Left cardiac atrium (tissue), 4 donors: ENCODE data around the gene VAMP4. TPM values are rescaled to one million over a fixed set of nuclear protein-coding genes. Genes with fewer than 3 reads are reported as not detected.
"Not testable (repeated sequence)": the region's sequence is repeated elsewhere in the genome, so short reads cannot be mapped to it uniquely, and the experiment has no call there.

Source experiments
- ATAC-seq, 2 donors: fragments of 200-7000 bp; cut with Tn5 transposase; one replicate each; pipeline ENCODE4 v1.9.1; 2020; ENCODE audit warnings: mild to moderate bottlenecking in 2 of 2, moderate library complexity in 2 of 2
- DNase-seq: peaks from one replicate; pipeline ENCODE4 v3.0.0-alpha.2; 2020
- intact Hi-C, 2 donors: fragments of 100-400 bp; cut with DNase I; formaldehyde crosslinking; loops; one replicate each; pipeline versions ENCODE4 v1.14.1 to v1.15.1; 2022 to 2023
- total RNA-seq, 2 donors: library from RNA; stranded (reverse); fragmentation: NEBNext Ultra II Directional; extraction: Animal tissue kit (Norgen Biotek cat#: 25700); gene quantifications; one replicate each; pipeline ENCODE4 v1.2.1, GENCODE V29; 2021
- donor health status: DM: no; HTN: yes; CAD: no.
- donor health status: DM: no; HTN: yes; CAD: no; lungs with severe emphysema.
- donor health status: DM: yes; HTN: yes; CAD: no.
- donor health status: Dilated cardiomyopathy.

Gene VAMP4
- total RNA-seq, 2 donors from 2014 or later, result 9.0 to 9.5 TPM

DNA sequence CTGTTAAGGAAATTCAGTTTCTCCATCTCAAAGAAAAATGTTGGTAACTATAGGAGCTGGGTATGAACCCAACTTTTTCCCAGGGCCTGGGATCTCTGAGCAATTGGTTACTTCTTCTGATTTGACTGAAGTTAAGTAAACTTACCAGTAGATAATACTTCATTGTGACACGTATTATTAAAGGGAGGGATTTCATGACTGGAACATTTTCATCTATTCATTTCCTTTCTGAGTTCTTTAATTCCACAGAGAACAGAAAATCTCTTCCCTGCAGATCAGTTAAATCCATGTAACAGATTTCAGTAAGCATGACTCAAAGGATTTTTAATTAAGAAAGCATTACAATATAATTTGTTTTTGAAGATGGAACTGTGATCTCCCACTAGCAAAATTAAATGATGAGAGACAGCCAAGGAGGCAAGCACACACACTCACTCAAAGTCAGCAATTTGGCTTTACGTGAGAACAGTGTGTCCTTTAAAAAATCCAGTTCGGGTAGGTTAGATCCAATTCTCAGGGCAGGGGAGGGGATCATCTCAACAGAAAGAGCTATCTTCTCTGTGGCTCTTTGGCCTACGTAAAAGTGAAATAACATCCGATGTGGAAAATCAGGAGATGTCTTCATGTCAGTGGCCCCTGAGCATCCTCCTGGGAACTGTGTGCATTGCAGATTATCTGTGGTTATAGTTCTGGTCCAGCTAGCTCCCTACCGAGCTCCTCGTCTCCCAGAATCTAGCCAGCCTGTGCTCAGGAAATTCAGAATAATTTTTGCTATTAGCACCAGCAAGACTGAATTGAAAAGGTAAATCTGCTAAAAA is 78.6 kb downstream of the VAMP4 start:
- no peak for ATAC-seq
- intact Hi-C loops, result no loop called here
- no peak for DNase-seq

DNA sequence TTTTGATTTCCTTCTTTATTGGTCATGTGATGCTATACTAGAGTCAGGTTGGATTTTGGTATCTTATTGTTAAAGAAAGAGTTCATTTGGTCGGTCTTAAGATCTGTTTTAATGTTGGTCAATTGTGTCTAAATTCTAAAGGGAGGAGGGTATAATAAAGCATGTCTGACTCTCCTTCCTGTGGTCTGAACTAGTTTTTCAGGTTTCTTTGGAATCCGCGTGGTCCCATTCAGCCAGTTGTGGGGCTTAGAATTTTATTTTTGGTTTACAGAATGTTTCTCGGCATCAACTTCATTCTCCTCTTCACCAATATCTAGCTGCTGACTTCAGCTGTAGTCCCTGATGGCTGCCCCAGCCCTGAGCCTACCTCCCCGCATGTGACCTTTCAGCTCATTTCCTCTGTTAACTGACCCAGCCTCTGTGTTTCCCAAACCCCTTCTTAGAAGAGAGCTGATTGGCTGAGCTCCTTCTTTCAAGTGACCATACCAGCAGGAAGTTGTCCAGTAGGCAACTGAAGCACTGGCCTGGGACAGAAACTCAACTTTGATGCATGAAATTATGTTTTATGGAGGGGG is 80.7 kb downstream of the VAMP4 start:
- intact Hi-C loops, result no loop called here
- ATAC-seq (no peak), DNase-seq (no peak)

DNA sequence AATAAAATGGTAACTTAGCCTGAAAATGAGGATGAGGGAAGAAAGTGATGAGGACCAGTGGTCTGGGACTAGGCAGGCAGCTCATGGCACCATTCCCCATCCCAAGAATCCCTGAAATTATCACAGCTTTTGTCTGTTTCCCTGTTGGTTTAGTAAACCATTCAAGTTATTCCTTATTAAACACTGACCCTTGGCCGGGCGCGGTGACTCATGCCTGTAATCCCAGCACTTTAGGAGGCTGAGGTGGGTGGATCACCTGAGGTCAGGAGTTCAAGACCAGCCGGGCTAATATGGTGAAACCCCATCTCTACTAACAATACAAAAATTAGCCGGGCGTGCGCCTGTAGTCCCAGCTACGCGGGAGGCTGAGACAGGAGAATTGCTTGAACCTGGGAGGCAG is 85.7 kb downstream of the VAMP4 start:
- intact Hi-C loops, result not testable (repeated sequence)

DNA sequence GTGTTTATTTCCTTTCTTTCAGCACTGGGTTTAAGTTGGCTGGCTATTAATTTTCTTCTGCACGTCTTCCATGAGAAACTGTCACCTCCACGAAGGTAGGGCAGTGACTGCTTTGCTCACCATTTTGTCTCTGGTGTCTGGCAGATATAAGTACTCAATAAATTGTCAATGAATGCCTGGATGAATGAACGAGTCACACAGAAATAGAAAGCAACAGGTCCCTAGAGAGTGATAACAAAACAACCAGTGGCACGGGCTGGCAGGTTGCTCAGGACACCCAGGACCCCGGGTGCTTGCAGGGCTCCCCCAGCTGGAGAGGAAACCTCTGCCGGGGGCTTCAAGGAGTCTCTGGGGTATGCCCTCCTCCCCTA is 86.1 kb downstream of the VAMP4 start:
- intact Hi-C loops, result no loop called here
- DNase-seq (no peak), ATAC-seq (no peak)

More for the DNA sequence above, 85.7 kb downstream of the VAMP4 start:
- not testable (repeated sequence) for ATAC-seq, DNase-seq

DNA sequence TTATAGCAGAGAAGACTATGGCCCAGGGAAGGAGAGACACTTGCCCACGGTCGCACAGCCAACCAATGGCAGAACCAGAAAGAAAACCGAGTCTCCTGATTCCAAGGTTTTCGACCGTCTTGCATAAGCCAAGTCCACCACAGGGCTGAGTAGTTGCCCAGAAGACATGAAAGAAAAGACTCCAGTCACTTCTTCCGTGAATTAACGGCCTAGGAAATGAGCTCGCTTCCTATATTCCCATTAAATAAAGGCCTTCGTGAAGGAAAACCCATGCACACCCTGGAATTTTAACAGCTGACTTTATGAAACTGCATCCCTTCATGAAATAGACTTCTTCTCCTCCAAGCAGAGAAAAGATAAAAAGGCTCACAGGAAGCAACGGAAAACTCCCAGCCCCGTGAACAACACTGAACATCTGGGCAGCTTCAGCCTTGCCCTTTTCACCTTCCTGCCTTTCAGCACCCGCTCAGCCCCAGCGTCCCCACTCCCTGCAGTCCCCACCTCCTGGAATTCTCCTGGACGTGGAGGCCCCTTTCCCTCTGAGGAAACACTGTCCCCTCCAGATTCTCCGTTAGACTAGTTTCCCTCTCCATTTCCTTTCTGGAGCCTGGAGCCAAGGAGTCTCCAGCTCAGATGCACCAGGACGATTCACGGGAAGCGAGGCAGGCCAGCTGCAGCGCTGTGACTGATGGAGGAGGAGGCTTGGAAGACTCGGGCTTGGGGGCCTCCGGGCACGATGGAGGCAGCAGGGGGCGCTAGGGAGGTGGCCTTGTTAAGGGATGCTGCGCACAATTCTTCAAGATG is 86.7 kb downstream of the VAMP4 start:
- ATAC-seq (peak; percentile 83 to 89), DNase-seq (peak; percentile 85)
- intact Hi-C loops, result no loop called here

DNA sequence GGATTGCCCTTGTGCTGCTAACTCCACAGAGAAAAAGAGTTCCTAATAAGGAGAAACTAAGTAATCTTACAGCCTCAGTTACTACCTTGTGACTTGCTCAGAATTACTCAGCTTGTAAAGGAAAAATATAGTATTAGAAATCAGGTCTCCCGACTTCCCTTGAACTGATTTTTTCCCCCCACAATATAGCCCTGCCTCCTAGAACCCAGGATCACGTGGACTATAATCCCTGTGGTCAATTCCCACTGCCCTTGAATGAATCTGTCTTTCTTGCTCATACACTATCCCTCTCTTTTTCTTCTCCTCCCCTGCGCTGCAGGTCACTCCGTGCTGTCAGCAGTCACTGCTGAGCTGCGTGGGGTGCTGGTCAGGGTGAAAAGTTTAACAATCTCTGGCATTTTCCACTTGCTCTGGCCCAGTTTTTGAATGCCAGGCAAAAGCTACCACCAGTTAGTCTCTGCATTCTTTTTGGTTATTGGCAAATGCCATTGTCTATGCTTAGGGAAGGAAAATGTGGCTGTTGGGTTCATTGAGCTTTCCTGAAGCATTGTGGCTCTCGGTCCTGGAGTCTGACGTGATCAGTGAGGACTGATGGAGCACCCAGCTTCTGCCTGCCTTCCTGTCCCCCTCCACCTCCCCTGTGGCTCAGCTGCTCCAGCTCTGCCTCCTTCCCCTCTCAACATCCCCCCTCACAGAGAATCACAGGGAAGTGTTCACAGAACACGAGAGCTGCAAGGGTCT is 87.5 kb downstream of the VAMP4 start:
- intact Hi-C loops, result no loop called here
- DNase-seq, result no peak
- ATAC-seq, result peak; percentile 70 to 74

DNA sequence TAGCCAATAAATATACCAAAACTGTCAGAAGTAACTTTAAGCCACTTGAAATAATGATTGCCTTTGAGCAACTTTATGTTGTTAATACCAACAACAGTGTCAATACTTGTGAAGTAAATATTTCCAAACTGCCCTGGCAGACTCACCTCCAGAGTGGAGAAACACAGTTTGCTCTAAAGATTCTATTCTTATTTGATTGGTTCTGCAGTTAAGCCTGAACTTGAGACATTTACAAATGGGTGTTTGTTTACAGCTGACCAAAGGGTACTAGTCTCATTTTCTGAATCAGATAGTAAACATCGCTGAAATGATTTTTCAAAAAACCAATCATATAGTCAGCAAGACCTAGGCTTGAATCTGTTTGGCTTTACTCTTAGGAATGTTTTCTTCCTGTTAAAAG is 88.1 kb downstream of the VAMP4 start:
- ATAC-seq, result no peak
- intact Hi-C loops, result no loop called here
- DNase-seq, result no peak

DNA sequence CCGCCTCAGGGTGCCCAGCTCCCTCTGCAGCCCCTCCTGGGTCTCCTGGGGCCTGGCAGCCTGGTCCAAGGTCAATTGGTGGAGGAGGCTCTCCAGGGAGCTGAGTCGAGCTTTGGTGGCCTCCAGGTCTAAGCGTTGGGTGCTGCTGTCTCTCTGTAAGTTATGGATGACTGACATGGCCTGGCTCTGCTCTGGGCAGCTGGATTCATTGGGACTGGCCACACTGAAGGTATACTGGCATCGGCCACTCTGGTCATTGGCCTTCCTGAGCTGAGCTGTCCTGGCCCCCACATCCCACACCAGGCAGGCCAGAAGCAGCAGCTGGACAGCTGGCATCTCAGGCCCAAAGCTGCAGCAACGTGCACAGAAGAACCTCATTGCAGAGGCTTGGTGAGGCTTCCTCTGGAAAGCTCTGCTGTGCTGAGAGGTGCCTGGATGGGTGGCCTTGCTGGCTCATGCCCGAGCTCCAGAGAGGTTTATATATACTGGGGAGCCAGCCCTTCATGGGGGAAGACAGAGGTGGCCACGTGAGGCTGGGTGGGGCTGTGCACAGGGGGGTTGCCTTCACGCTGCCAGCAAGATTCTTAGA is 89.5 kb downstream of the VAMP4 start, which contains the start of gene MYOC:
Gene MYOC, minus strand, starts transcription at position 455 of the 589 bp plus-strand sequence. Its CDS starts 77 bp downstream, at position 378.
- DNase-seq (no peak), ATAC-seq (no peak)
- intact Hi-C loops, result no loop called here

Other genes with a start within 250 kb of the VAMP4 start
- not detected for gene MYOCOS, start 119.8 kb downstream of the VAMP4 start, total RNA-seq
- gene MYOC, start 89.4 kb downstream of the VAMP4 start, total RNA-seq, result 10 to 100 TPM in 1 of 2 donors, 1 to 10 TPM in 1; 7.4 to 10.9 TPM
- gene METTL13, start 39.6 kb upstream of the VAMP4 start, total RNA-seq, result 10 to 100 TPM; 13.0 to 16.2 TPM
- 1 to 10 TPM; 1.1 to 2.8 TPM for gene DNM3, start 99.4 kb upstream of the VAMP4 start, total RNA-seq